ENCODE data around the gene MUC15. TPM values are rescaled to one million over a fixed set of nuclear protein-coding genes. Genes with fewer than 3 reads are reported as not detected.
A peak's percentile ranks its signal among the peaks of the same experiment; 100 is the strongest.

The MUC15 gene
- total RNA-seq, 1 experiment from 2014 or later, result not detected

- Mint-ChIP-seq H3K4me3 (no peak overlapping the region), H3K27me3 (ENCODE audit: low read depth) (no peaks in the 10 kb centered on the region), H3K27ac (peak overlapping the region; percentile 42; the same call in 1 of the 2 replicates), H3K9me3 (no peaks in the 10 kb centered on the region), H3K4me1 (peaks cover 11% of the 10 kb centered on the region), H3K36me3 (no peaks in the 10 kb centered on the region)
- DNase-seq (ENCODE audit: low spot score), result no peak
- TF ChIP-seq JUN (CRISPR knock-in tag; IDR thresholded peaks at IDR 0.05) (no peak), GABPB1 (CRISPR knock-in tag; IDR thresholded peaks at IDR 0.05) (no peak), MAX (CRISPR knock-in tag; IDR thresholded peaks at IDR 0.05) (no peak), JAZF1 (CRISPR knock-in tag; IDR thresholded peaks at IDR 0.05) (no peak), ZBTB21 (CRISPR knock-in tag; IDR thresholded peaks at IDR 0.05; ENCODE audit: borderline replicate concordance) (no peak), NR3C1 (CRISPR knock-in tag; conservative IDR thresholded peaks at IDR 0.05; ENCODE audit: low read depth) (no peak), TP53 (CRISPR knock-in tag; IDR thresholded peaks at IDR 0.05) (no peak), NFATC4 (CRISPR knock-in tag; IDR thresholded peaks at IDR 0.05) (no peak), NR1H2 (CRISPR knock-in tag; IDR thresholded peaks at IDR 0.05) (no peak), MYBL2 (CRISPR knock-in tag; IDR thresholded peaks at IDR 0.05) (no peak), ZSCAN18 (CRISPR knock-in tag; IDR thresholded peaks at IDR 0.05) (no peak), ATF1 (CRISPR knock-in tag; IDR thresholded peaks at IDR 0.05) (no peak), ZBTB43 (CRISPR knock-in tag; IDR thresholded peaks at IDR 0.05) (no peak), PRDM15 (CRISPR knock-in tag; IDR thresholded peaks at IDR 0.05) (no peak), PRRX2 (CRISPR knock-in tag; IDR thresholded peaks at IDR 0.05) (no peak)
- POLR2A ChIA-PET, result no interaction called here
- CTCF ChIA-PET, result interaction anchor here (1.0 kb wide), 1 partner anchor 96 kb away, joined by 3 read pairs; no protein-coding TSS in a partner anchor
- ATAC-seq, result peak; percentile 60
Measured at GRCh38 chr11:26618441-26618840, 46.4 kb upstream of the MUC15 start.

- no peak for ATAC-seq
- Mint-ChIP-seq H3K36me3 (no peaks in the 10 kb centered on the region), H3K27me3 (ENCODE audit: low read depth) (no peaks in the 10 kb centered on the region), H3K27ac (no peak overlapping the region), H3K4me3 (no peak overlapping the region), H3K4me1 (peaks cover 7% of the 10 kb centered on the region), H3K9me3 (no peaks in the 10 kb centered on the region)
- DNase-seq (ENCODE audit: low spot score), result no peak
- TF ChIP-seq ZNF263 (CRISPR knock-in tag; IDR thresholded peaks at IDR 0.05; ENCODE audit: low read depth), result no peak
- TF ChIP-seq FOXP1 (CRISPR knock-in tag; IDR thresholded peaks at IDR 0.05; ENCODE audit: borderline replicate concordance), result no peak
- TF ChIP-seq E2F4 (CRISPR knock-in tag; IDR thresholded peaks at IDR 0.05; ENCODE audit: borderline replicate concordance, low read depth), result no peak
- ChIA-PET CTCF (no interaction called here), POLR2A (no interaction called here)
Measured at GRCh38 chr11:26613759-26614158, 41.7 kb upstream of the MUC15 start.
